Body of pancreas (tissue), 4 donors: ENCODE results near the gene KCND3. TPM values are rescaled to one million over a fixed set of nuclear protein-coding genes. Genes with fewer than 3 reads are reported as not detected.
"Not testable (repeated sequence)": the region's sequence is repeated elsewhere in the genome, so short reads cannot be mapped to it uniquely, and the experiment has no call there.

Experiments
- ATAC-seq: fragments of 150-250 bp; one replicate; pipeline ENCODE4 v1.9.1; 2016
- DNase-seq, 4 donors: peaks; one replicate each; pipeline ENCODE4 v3.0.0-alpha.2; 2019
- H3K27ac ChIP-seq, 4 donors: fragments of 200-600 bp; sonication (generic); 1 replicate in 3 of 4; 2 replicates in 1 of 4; pipeline versions ENCODE4 v1.5.1 to v1.6.1; 2016 to 2019; ENCODE audit warnings: mild to moderate bottlenecking in 1 of 4, mixed read lengths in 1 of 4, moderate library complexity in 1 of 4
- H3K27me3 ChIP-seq, 2 donors: fragments of 200-600 bp; sonication (generic); one replicate each; pipeline ENCODE4 v1.6.0; 2016; ENCODE audit warnings: mild to moderate bottlenecking in 1 of 2
- H3K36me3 ChIP-seq, 2 donors: fragments of 200-600 bp; sonication (generic); replicated peaks in 1 of 2; 2 replicates each; pipeline ENCODE4 v1.5.1; 2016; ENCODE audit warnings: low read depth in 2 of 2; ENCODE audit not compliant: insufficient read depth in 1 of 2
- H3K4me1 ChIP-seq: fragments of 200-600 bp; sonication (generic); one replicate; pipeline ENCODE4 v1.6.0; 2016
- H3K4me3 ChIP-seq, 2 donors: fragments of 200-600 bp; sonication (generic); 1 replicate in 1 of 2; 2 replicates in 1 of 2; pipeline ENCODE4 v1.5.1; 2016 to 2019
- H3K9me3 ChIP-seq, 3 donors: fragments of 200-600 bp; sonication (generic); 1 replicate in 2 of 3; 2 replicates in 1 of 3; pipeline ENCODE4 v1.5.1; 2016
- CTCF ChIP-seq, 7 experiments: fragments of 450-650 bp in 4 of 7; fragments of 200-600 bp in 3 of 7; sonication (generic) in 3 of 7; IDR thresholded peaks; one replicate each; pipeline ENCODE4 v1.5.1; 2016 to 2019; ENCODE audit warnings: antibody characterized with exemption in 7 of 7
- POLR2A ChIP-seq, 3 donors: fragments of 450-650 bp; IDR thresholded peaks; one replicate each; pipeline ENCODE4 v1.6.1; 2016; ENCODE audit warnings: antibody characterized with exemption in 3 of 3, mild to moderate bottlenecking in 2 of 3
- WGBS, 2 donors: methylation state at CpG; one replicate each; pipeline ENCODE4 v1.1.5; 2017; 5-methylcytosine and 5-hydroxymethylcytosine counted together
- intact Hi-C: fragments of 100-400 bp; cut with DNase I; formaldehyde crosslinking; loops from one replicate; pipeline ENCODE4 v1.15.1; 2023
- total RNA-seq, 2 donors: library from RNA; depleted of rRNA; stranded (reverse); fragments of >200 nt; gene quantifications; one replicate each; pipeline ENCODE4 v1.1.0, GENCODE V29; 2016

Gene KCND3
- total RNA-seq, 2 donors from 2014 or later = 7.6 to 15.0 TPM

- WGBS, 2 donors = 76 to 78% methylated on average over 2 of the region's 2 CpGs
- H3K4me1 ChIP-seq = no peaks in the 10 kb centered on the region
- no peaks in the 10 kb centered on the region for H3K27me3 ChIP-seq
- no peaks in the 10 kb centered on the region for H3K36me3 ChIP-seq
- intact Hi-C loops = no loop called here
- H3K9me3 ChIP-seq = no peaks in the 10 kb centered on the region
- DNase-seq = no peak
- H3K27ac ChIP-seq = no peak overlapping the region
- TF ChIP-seq CTCF (IDR thresholded peaks at IDR 0.05) (no peak), POLR2A (IDR thresholded peaks at IDR 0.05) (no peak)
- no peak for ATAC-seq
- H3K4me3 ChIP-seq = no peak overlapping the region
Measured at GRCh38 chr1:111746614-111746999, 242.9 kb downstream of the KCND3 start.

GRCh38 chr1:111745675-111746613 lies 243.5 kb downstream of the KCND3 start:
- no peak overlapping the region for H3K27ac ChIP-seq

GRCh38 chr1:111743679-111744101 lies 245.8 kb downstream of the KCND3 start:
- peaks cover 18% of the 10 kb centered on the region for H3K4me1 ChIP-seq
- no peaks in the 10 kb centered on the region for H3K27me3 ChIP-seq
- no peak for TF ChIP-seq POLR2A (IDR thresholded peaks at IDR 0.05)
- no peak for TF ChIP-seq CTCF (IDR thresholded peaks at IDR 0.05)
- H3K36me3 ChIP-seq = no peaks in the 10 kb centered on the region
- ATAC-seq (no peak), DNase-seq (no peak)
- H3K4me3 ChIP-seq = no peak overlapping the region
- intact Hi-C loops = no loop called here
- WGBS, 2 donors = 56 to 61% methylated on average over 3 of the region's 3 CpGs
- no peak overlapping the region for H3K27ac ChIP-seq
- no peaks in the 10 kb centered on the region for H3K9me3 ChIP-seq

More at GRCh38 chr1:111745675-111746613, 243.5 kb downstream of the KCND3 start:
- H3K9me3 ChIP-seq = no peaks in the 10 kb centered on the region
- WGBS, 2 donors = 89 to 91% methylated on average over 9 of the region's 9 CpGs
- ATAC-seq = no peak
- no peak for TF ChIP-seq CTCF (IDR thresholded peaks at IDR 0.05)
- TF ChIP-seq POLR2A (IDR thresholded peaks at IDR 0.05) = no peak
- H3K27me3 ChIP-seq = no peaks in the 10 kb centered on the region
- intact Hi-C loops = no loop called here
- DNase-seq = no peak
- H3K4me3 ChIP-seq = no peak overlapping the region
- H3K36me3 ChIP-seq = no peaks in the 10 kb centered on the region
- H3K4me1 ChIP-seq = no peaks in the 10 kb centered on the region

- Histone ChIP-seq H3K4me1 (peaks cover 25% of the 10 kb centered on the region), H3K9me3 (no peaks in the 10 kb centered on the region), H3K27me3 (no peaks in the 10 kb centered on the region), H3K4me3 (no peak overlapping the region), H3K27ac (no peak overlapping the region), H3K36me3 (no peaks in the 10 kb centered on the region)
- DNase-seq (no peak), ATAC-seq (no peak)
- 64 to 69% methylated on average over 5 of the region's 5 CpGs for WGBS, 2 donors
- intact Hi-C loops = no loop called here
- TF ChIP-seq POLR2A (IDR thresholded peaks at IDR 0.05) (no peak), CTCF (IDR thresholded peaks at IDR 0.05) (no peak)
Measured at GRCh38 chr1:111742938-111743549, 246.4 kb downstream of the KCND3 start.

GRCh38 chr1:111742292-111742691 lies 247.2 kb downstream of the KCND3 start:
- 90 to 96% methylated on average over 14 of the region's 14 CpGs for WGBS, 2 donors
- H3K27ac ChIP-seq, H3K36me3 ChIP-seq, intact Hi-C loops, H3K9me3 ChIP-seq, DNase-seq, H3K4me3 ChIP-seq, H3K27me3 ChIP-seq, ATAC-seq: not testable (repeated sequence)
- peaks cover 31% of the 10 kb centered on the region for H3K4me1 ChIP-seq
